RWPE2 (cell line): ENCODE measurements around the gene VEGFA.

ENCODE experiments used
- ATAC-seq: fragments of 200-7000 bp; cut with Tn5 transposase; 3 replicates; pipeline ENCODE4 v1.9.1; 2021; ENCODE audit warnings: low read depth
- DNase-seq: peaks from one replicate; pipeline ENCODE4 v3.0.0-alpha.2; 2020; ENCODE audit warnings: low spot score
- H3K27ac ChIP-seq: fragments of 450-650 bp; 2 replicates; pipeline ENCODE4 v1.5.1; 2017; ENCODE audit warnings: mild to moderate bottlenecking; ENCODE audit not compliant: poor library complexity, severe bottlenecking
- H3K27me3 ChIP-seq: fragments of 250-450 bp; sonication (Bioruptor Pico); 2 replicates; pipeline ENCODE4 v1.5.1; 2021; ENCODE audit warnings: mild to moderate bottlenecking, moderate library complexity; ENCODE audit not compliant: insufficient read depth, poor library complexity, severe bottlenecking
- H3K36me3 ChIP-seq: fragments of 250-450 bp; sonication (Bioruptor Pico); 2 replicates; pipeline ENCODE4 v1.5.1; 2020; ENCODE audit warnings: low read depth, mild to moderate bottlenecking, moderate library complexity
- H3K4me1 ChIP-seq: fragments of 250-450 bp; sonication (Bioruptor Pico); 2 replicates; pipeline ENCODE4 v1.5.1; 2021; ENCODE audit warnings: mild to moderate bottlenecking, moderate library complexity; ENCODE audit not compliant: insufficient read depth, poor library complexity, severe bottlenecking
- H3K4me3 ChIP-seq: fragments of 250-450 bp; sonication (Bioruptor Pico); 2 replicates; pipeline ENCODE4 v1.5.1; 2021; ENCODE audit warnings: mild to moderate bottlenecking, moderate library complexity; ENCODE audit not compliant: severe bottlenecking
- H3K9me3 ChIP-seq: fragments of 250-450 bp; sonication (Bioruptor Pico); 2 replicates; pipeline ENCODE4 v1.5.1; 2021; ENCODE audit warnings: mild to moderate bottlenecking, moderate library complexity; ENCODE audit not compliant: severe bottlenecking
- TF ChIP-seq, protein P1 (sequence below): fragments of 450-650 bp; IDR thresholded peaks from one replicate; pipeline ENCODE4 v1.5.1; 2017; ENCODE audit warnings: mild to moderate bottlenecking, moderate library complexity; ENCODE audit not compliant: poor library complexity, severe bottlenecking

The VEGFA gene

DNA sequence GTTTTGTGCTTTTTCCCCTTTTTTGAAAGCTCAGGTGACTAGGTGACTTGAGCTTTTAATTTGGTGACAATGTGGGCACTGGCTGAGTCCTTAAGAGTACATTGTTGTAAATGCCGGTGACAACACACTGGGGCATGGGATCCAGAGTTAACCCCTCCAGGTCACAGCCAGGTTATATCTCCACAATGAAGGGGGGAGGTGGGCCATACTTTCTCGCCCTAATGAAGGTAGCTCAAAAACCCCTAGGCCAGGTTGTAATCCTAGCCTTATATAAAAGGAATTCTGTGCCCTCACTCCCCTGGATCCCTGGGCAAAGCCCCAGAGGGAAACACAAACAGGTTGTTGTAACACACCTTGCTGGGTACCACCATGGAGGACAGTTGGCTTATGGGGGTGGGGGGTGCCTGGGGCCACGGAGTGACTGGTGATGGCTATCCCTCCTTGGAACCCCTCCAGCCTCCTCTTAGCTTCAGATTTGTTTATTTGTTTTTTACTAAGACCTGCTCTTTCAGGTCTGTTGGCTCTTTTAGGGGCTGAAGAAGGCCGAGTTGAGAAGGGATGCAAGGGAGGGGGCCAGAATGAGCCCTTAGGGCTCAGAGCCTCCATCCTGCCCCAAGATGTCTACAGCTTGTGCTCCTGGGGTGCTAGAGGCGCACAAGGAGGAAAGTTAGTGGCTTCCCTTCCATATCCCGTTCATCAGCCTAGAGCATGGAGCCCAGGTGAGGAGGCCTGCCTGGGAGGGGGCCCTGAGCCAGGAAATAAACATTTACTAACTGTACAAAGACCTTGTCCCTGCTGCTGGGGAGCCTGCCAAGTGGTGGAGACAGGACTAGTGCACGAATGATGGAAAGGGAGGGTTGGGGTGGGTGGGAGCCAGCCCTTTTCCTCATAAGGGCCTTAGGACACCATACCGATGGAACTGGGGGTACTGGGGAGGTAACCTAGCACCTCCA is 2.2 kb upstream of the VEGFA start:
- no peak overlapping the region for H3K4me3 ChIP-seq
- DNase-seq (no peak), ATAC-seq (no peak)
- H3K36me3 ChIP-seq = peaks cover 19% of the 10 kb centered on the region
- H3K27ac ChIP-seq = no peak overlapping the region
- no peaks in the 10 kb centered on the region for H3K4me1 ChIP-seq
- TF ChIP-seq, protein P1, sequence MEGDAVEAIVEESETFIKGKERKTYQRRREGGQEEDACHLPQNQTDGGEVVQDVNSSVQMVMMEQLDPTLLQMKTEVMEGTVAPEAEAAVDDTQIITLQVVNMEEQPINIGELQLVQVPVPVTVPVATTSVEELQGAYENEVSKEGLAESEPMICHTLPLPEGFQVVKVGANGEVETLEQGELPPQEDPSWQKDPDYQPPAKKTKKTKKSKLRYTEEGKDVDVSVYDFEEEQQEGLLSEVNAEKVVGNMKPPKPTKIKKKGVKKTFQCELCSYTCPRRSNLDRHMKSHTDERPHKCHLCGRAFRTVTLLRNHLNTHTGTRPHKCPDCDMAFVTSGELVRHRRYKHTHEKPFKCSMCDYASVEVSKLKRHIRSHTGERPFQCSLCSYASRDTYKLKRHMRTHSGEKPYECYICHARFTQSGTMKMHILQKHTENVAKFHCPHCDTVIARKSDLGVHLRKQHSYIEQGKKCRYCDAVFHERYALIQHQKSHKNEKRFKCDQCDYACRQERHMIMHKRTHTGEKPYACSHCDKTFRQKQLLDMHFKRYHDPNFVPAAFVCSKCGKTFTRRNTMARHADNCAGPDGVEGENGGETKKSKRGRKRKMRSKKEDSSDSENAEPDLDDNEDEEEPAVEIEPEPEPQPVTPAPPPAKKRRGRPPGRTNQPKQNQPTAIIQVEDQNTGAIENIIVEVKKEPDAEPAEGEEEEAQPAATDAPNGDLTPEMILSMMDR = no peak
- no peaks in the 10 kb centered on the region for H3K27me3 ChIP-seq
- H3K9me3 ChIP-seq = no peaks in the 10 kb centered on the region

DNA sequence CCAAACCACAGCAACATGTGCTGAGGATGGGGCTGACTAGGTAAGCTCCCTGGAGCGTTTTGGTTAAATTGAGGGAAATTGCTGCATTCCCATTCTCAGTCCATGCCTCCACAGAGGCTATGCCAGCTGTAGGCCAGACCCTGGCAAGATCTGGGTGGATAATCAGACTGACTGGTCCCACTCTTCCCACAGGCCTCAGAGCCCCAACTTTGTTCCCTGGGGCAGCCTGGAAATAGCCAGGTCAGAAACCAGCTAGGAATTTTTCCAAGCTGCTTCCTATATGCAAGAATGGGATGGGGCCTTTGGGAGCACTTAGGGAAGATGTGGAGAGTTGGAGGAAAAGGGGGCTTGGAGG is 1.5 kb upstream of the VEGFA start:
- TF ChIP-seq, protein P1 = no peak
- Histone ChIP-seq H3K27me3 (no peaks in the 10 kb centered on the region), H3K4me3 (no peak overlapping the region), H3K36me3 (peaks cover 25% of the 10 kb centered on the region), H3K4me1 (no peaks in the 10 kb centered on the region), H3K27ac (peak overlapping the region; percentile 83), H3K9me3 (no peaks in the 10 kb centered on the region)
- DNase-seq (no peak), ATAC-seq (no peak)

DNA sequence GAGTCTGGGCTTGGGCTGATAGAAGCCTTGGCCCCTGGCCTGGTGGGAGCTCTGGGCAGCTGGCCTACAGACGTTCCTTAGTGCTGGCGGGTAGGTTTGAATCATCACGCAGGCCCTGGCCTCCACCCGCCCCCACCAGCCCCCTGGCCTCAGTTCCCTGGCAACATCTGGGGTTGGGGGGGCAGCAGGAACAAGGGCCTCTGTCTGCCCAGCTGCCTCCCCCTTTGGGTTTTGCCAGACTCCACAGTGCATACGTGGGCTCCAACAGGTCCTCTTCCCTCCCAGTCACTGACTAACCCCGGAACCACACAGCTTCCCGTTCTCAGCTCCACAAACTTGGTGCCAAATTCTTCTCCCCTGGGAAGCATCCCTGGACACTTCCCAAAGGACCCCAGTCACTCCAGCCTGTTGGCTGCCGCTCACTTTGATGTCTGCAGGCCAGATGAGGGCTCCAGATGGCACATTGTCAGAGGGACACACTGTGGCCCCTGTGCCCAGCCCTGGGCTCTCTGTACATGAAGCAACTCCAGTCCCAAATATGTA is 957 bp upstream of the VEGFA start:
- H3K4me3 ChIP-seq = no peak overlapping the region
- H3K4me1 ChIP-seq = no peaks in the 10 kb centered on the region
- H3K27me3 ChIP-seq = no peaks in the 10 kb centered on the region
- peaks cover 31% of the 10 kb centered on the region for H3K36me3 ChIP-seq
- DNase-seq (peak; percentile 44), ATAC-seq (no peak)
- no peaks in the 10 kb centered on the region for H3K9me3 ChIP-seq
- peak overlapping the region; percentile 83 for H3K27ac ChIP-seq
- TF ChIP-seq, protein P1 = no peak

DNA sequence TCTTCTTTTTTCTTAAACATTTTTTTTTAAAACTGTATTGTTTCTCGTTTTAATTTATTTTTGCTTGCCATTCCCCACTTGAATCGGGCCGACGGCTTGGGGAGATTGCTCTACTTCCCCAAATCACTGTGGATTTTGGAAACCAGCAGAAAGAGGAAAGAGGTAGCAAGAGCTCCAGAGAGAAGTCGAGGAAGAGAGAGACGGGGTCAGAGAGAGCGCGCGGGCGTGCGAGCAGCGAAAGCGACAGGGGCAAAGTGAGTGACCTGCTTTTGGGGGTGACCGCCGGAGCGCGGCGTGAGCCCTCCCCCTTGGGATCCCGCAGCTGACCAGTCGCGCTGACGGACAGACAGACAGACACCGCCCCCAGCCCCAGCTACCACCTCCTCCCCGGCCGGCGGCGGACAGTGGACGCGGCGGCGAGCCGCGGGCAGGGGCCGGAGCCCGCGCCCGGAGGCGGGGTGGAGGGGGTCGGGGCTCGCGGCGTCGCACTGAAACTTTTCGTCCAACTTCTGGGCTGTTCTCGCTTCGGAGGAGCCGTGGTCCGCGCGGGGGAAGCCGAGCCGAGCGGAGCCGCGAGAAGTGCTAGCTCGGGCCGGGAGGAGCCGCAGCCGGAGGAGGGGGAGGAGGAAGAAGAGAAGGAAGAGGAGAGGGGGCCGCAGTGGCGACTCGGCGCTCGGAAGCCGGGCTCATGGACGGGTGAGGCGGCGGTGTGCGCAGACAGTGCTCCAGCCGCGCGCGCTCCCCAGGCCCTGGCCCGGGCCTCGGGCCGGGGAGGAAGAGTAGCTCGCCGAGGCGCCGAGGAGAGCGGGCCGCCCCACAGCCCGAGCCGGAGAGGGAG is 580 bp downstream of the VEGFA start:
- DNase-seq (peak; percentile 63), ATAC-seq (no peak)
- Histone ChIP-seq H3K4me1 (peaks cover 7% of the 10 kb centered on the region), H3K4me3 (peak overlapping the region; percentile 81), H3K36me3 (peaks cover 46% of the 10 kb centered on the region), H3K27ac (peak overlapping the region; percentile 83), H3K27me3 (no peaks in the 10 kb centered on the region), H3K9me3 (no peaks in the 10 kb centered on the region)
- TF ChIP-seq, protein P1 = no peak
